Camera-type eye (tissue), 1 donor: ENCODE results near the gene CDK4. TPM values are rescaled to one million over a fixed set of nuclear protein-coding genes. Genes with fewer than 3 reads are reported as not detected.

ENCODE experiments used
- total RNA-seq: library from RNA; depleted of rRNA; stranded (reverse); fragments of >200 nt; gene quantifications from one replicate; pipeline ENCODE4 v1.2.3, GENCODE V29; 2014

Gene CDK4
- 108 TPM for total RNA-seq

DNA sequence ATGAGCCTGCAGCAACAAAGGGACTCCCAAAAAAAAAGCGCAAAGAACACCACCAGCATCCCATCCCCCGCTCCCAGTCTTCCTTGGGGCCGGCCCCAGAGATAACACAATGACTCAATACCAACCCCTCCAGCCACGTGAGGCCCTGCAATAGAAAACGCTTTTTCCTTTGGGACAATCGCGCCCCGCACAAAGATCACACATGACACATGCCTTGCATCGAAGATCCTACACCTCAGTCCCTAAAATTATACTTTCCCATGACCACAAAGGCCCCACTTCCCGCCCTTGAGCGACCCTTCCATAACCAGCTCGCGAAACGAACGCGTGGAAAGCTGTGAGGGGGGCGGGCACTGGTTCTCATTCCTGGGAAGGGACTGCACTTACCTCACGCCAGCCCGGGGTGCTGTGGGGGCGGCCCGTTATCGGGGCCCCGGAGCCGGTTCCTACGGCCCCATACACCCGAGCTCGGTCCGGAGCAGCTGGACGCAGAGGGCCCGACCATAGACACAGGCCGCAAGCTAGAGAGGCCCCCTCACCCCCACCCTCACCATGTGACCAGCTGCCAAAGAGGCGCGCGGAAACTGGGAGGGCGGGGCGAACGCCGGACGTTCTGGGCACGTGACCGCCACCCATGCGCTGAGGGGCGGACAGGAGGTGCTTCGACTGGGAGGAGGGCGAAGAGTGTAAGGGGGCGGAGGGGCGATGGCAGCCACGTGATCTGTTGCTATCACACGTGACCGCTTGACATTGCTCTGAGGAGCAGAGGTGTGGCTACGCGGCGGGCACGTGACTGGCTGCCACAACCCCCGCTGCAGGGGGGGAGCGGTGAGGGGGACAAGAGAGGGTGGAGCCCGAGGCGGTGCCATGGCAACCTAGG, at the start of gene CDK4:
Gene CDK4, minus strand, starts transcription at position 523 of the 880 bp plus-strand sequence. CDS start 593 bp downstream, outside the sequence.

GRCh38 chr12:57782608-57783465, 30.7 kb upstream of the CDK4 start, which contains the start of gene TSFM:
TSS of gene TSFM (plus strand) at chr12:57782787. CDS start at chr12:57782802, 15 bp downstream.

GRCh38 chr12:57772429-57773322, 20.6 kb upstream of the CDK4 start, which contains the start of gene EEF1AKMT3:
TSS of gene EEF1AKMT3 (plus strand) at chr12:57772614. CDS start at chr12:57772725, 111 bp downstream.

DNA sequence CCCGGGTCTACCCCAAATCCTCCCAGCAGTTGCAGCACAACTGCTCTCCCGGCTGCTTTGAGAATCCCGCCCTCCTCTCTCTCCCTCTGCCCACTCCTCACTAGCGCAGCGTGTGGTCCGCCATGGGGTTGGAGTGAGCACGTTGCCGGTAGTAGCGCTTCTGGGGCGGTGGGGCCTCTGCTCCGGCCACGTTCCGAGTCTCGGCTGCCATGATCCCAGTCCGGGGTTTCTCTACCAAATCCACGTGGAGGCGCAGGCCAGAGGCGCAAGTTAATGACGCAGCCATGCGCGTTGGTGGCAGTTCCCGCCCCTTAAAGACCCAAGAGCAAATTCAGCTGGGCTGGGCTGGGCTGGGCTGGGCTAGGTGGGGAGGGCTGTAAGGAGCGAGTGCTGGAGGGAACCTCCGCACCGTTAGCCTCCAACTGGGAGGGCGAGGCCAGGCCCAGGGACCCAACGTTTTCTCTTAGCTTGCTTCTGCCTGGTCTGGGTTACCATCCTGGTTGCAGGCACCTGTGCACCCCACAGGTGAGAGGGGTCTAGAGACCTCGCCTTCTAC, 19.8 kb upstream of the CDK4 start, which contains the start of gene METTL1:
Gene METTL1, minus strand, starts transcription at position 233 of the 556 bp plus-strand sequence. Its CDS starts 22 bp downstream, at position 211.

DNA sequence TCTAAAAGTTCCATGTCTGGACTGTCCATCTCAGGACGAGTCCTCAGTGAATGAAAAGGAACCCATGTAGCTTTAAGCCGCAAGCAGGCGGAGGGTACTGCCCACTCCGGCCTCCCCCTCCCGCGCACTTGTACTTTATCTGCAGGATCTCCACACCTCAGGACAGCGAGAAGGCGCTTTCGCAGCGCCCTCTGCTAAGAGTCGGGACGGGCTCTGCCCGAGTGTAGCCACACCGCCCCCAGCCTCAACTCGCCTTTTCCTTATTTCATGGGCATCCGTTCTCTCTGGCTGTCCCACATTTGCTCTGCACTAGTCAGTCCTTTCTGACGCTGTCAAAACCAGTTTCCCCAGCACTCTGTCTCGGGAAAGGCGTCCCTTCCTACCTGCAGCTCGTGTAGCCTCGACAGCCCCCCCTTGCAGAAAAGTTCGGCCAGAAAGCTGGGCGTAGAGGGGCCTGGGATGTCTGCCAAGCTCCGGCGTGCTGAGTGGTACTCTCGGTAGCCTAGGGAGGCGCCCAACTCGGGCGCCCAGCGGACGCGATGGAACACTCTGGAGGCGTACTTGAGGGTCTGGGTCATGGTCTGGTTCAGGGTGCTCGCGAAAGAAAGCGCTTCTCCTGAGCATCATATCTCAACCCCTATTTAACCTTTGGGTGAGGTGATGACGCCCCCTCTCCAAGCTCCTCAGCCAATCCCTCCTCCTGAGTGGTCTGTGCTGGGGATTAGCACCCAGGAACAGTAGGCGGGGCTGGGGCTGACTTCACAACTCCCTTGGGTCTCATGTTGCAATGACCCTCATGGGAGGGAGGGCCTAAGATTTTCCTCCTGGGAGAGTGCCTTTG, 14.6 kb upstream of the CDK4 start, which contains the start of gene CYP27B1:
Gene CYP27B1, minus strand, starts transcription at position 615 of the 841 bp plus-strand sequence. Its CDS starts 37 bp downstream, at position 578.

GRCh38 chr12:57754411-57755193, 2.5 kb upstream of the CDK4 start, which contains the start of gene MARCHF9:
TSS of gene MARCHF9 (plus strand) at chr12:57755103. CDS start at chr12:57755529, 426 bp downstream.

GRCh38 chr12:57744777-57745484, 7.2 kb downstream of the CDK4 start, which contains the start of gene TSPAN31:
TSS of gene TSPAN31 (plus strand) at chr12:57745039. CDS start at chr12:57745155, 116 bp downstream.

DNA sequence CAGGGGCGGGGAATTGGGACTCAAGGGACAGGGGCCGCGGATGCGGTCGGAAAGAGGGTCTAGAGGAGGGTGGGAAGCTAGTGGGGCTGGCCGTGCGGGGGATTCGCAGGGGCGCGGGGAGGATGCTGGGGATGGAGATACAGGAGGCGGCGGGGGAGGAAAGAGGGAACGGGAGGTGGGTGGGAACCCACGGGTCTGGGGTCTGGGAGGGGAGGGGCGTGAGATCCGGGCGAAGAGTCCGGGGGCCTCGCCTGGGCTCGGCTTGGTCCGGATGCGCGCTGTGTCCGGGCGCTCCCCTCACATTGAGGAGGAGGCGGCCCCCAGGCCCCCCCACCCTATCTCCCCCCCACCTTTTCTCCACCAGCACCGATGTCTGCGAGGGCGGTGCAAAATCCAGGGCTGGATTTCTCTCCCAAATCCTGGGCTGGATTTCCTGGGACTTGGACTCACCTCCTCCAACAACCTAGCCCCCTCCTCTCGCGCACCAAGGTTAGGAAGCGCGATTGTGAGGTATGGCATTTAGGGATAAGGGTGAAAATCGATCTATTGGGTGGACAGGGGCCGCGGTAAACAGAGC, 13.4 kb downstream of the CDK4 start, which contains the start of gene AGAP2:
Gene AGAP2, minus strand, starts transcription at position 82 of the 577 bp plus-strand sequence. CDS start 496 bp downstream, outside the sequence.

Other genes starting within 250 kb of the CDK4 start
- 37.2 TPM for gene DDIT3, start 231.8 kb downstream of the CDK4 start, total RNA-seq
- gene MBD6, start 229.5 kb downstream of the CDK4 start, total RNA-seq, result 52.1 TPM
- 174 TPM for gene DCTN2, start 205.1 kb downstream of the CDK4 start, total RNA-seq
- 30.1 TPM for gene KIF5A, start 202.3 kb downstream of the CDK4 start, total RNA-seq
- 24.8 TPM for gene PIP4K2C, start 161.1 kb downstream of the CDK4 start, total RNA-seq
- 69.5 TPM for gene DTX3, start 147.5 kb downstream of the CDK4 start, total RNA-seq
- gene ARHGEF25, start 140.9 kb downstream of the CDK4 start, total RNA-seq, result 53.5 TPM
- 9.6 TPM for gene B4GALNT1, start 119.1 kb downstream of the CDK4 start, total RNA-seq
- gene OS9, start 58.2 kb downstream of the CDK4 start, total RNA-seq, result 250 TPM
- gene AGAP2, start 13.6 kb downstream of the CDK4 start, total RNA-seq, result 7.3 TPM
- 59.1 TPM for gene TSPAN31, start 7.3 kb downstream of the CDK4 start, total RNA-seq
- 15.1 TPM for gene MARCHF9, start 2.8 kb upstream of the CDK4 start, total RNA-seq
- 1.6 TPM for gene CYP27B1, start 14.8 kb upstream of the CDK4 start, total RNA-seq
- 4.5 TPM for gene METTL1, start 19.8 kb upstream of the CDK4 start, total RNA-seq
- gene EEF1AKMT3, start 20.3 kb upstream of the CDK4 start, total RNA-seq, result 12.2 TPM
- 18.8 TPM for gene TSFM, start 30.5 kb upstream of the CDK4 start, total RNA-seq
- gene AVIL, start 66.4 kb upstream of the CDK4 start, total RNA-seq, result 4.5 TPM
- gene CTDSP2, start 94.4 kb upstream of the CDK4 start, total RNA-seq, result 119 TPM
- 10.9 TPM for gene ATP23, start 189.3 kb upstream of the CDK4 start, total RNA-seq